BE2C (cell line): ENCODE results near the gene CLMP.

ENCODE experiments used
- DNase-seq: peaks from one replicate; pipeline ENCODE4 v3.0.0-alpha.2; 2020
- H3K27me3 ChIP-seq: fragments of 250-450 bp; sonication (Bioruptor Pico); 2 replicates; pipeline ENCODE4 v1.5.1; 2020; ENCODE audit warnings: mild to moderate bottlenecking
- H3K36me3 ChIP-seq: fragments of 250-450 bp; sonication (Bioruptor Pico); 2 replicates; pipeline ENCODE4 v1.5.1; 2020; ENCODE audit warnings: mild to moderate bottlenecking
- H3K4me1 ChIP-seq: fragments of 250-450 bp; sonication (Bioruptor Pico); 2 replicates; pipeline ENCODE4 v1.5.1; 2020
- H3K4me3 ChIP-seq: 2 replicates; pipeline ENCODE4 v1.5.1; 2011; ENCODE audit warnings: low read depth, low read length
- H3K9me3 ChIP-seq: fragments of 250-450 bp; sonication (Bioruptor Pico); 2 replicates; pipeline ENCODE4 v1.5.1; 2020
- CTCF ChIP-seq: IDR thresholded peaks from 2 replicates; pipeline ENCODE4 v1.5.1; 2012; ENCODE audit warnings: mild to moderate bottlenecking, low read depth, low read length

Gene CLMP

GRCh38 chr11:123072332-123072761, 122.7 kb downstream of the CLMP start:
- TF ChIP-seq CTCF = no peak
- no peak for DNase-seq
- H3K9me3 ChIP-seq = no peaks in the 10 kb centered on the region
- H3K27me3 ChIP-seq = no peaks in the 10 kb centered on the region
- H3K4me3 ChIP-seq = no peak overlapping the region
- H3K4me1 ChIP-seq = no peaks in the 10 kb centered on the region
- peaks cover 5% of the 10 kb centered on the region; the same call in 1 of the 2 replicates for H3K36me3 ChIP-seq

GRCh38 chr11:123069908-123070821, 124.9 kb downstream of the CLMP start:
- Histone ChIP-seq H3K4me1 (no peaks in the 10 kb centered on the region), H3K9me3 (no peaks in the 10 kb centered on the region), H3K36me3 (peaks cover 5% of the 10 kb centered on the region; the same call in 1 of the 2 replicates), H3K27me3 (no peaks in the 10 kb centered on the region), H3K4me3 (no peak overlapping the region)
- DNase-seq = no peak
- no peak for TF ChIP-seq CTCF

GRCh38 chr11:123065621-123066020, 129.4 kb downstream of the CLMP start:
- no peaks in the 10 kb centered on the region for H3K9me3 ChIP-seq
- no peak overlapping the region for H3K4me3 ChIP-seq
- H3K27me3 ChIP-seq = no peaks in the 10 kb centered on the region
- TF ChIP-seq CTCF = no peak
- H3K36me3 ChIP-seq = peaks cover 18% of the 10 kb centered on the region
- no peak for DNase-seq
- H3K4me1 ChIP-seq = peaks cover 6% of the 10 kb centered on the region

GRCh38 chr11:123063826-123064657, 131.0 kb downstream of the CLMP start:
- Histone ChIP-seq H3K4me3 (peak overlapping the region; percentile 98), H3K27me3 (no peaks in the 10 kb centered on the region), H3K9me3 (no peaks in the 10 kb centered on the region), H3K4me1 (peaks cover 8% of the 10 kb centered on the region), H3K36me3 (peaks cover 33% of the 10 kb centered on the region)
- TF ChIP-seq CTCF = no peak
- DNase-seq = no peak

GRCh38 chr11:123062892-123063825, 131.9 kb downstream of the CLMP start:
- no peak for TF ChIP-seq CTCF
- Histone ChIP-seq H3K9me3 (no peaks in the 10 kb centered on the region), H3K4me1 (peaks cover 17% of the 10 kb centered on the region), H3K4me3 (peak overlapping the region; percentile 98), H3K27me3 (no peaks in the 10 kb centered on the region), H3K36me3 (peaks cover 42% of the 10 kb centered on the region)
- DNase-seq = peak; percentile 50
